Stimulated activated CD4-positive, alpha-beta T cell treated with anti-CD3 and anti-CD28 coated beads, Interleukin-4, amount 100 ng/mL, for 48 hours (primary cell): ENCODE results near the gene PLEKHA6.

Experiments used
- DNase-seq, 2 donors: peaks; one replicate each; pipeline ENCODE4 v3.0.0-alpha.2; 2020; ENCODE audit warnings: low read depth in 2 of 2

PLEKHA6 gene, protein sequence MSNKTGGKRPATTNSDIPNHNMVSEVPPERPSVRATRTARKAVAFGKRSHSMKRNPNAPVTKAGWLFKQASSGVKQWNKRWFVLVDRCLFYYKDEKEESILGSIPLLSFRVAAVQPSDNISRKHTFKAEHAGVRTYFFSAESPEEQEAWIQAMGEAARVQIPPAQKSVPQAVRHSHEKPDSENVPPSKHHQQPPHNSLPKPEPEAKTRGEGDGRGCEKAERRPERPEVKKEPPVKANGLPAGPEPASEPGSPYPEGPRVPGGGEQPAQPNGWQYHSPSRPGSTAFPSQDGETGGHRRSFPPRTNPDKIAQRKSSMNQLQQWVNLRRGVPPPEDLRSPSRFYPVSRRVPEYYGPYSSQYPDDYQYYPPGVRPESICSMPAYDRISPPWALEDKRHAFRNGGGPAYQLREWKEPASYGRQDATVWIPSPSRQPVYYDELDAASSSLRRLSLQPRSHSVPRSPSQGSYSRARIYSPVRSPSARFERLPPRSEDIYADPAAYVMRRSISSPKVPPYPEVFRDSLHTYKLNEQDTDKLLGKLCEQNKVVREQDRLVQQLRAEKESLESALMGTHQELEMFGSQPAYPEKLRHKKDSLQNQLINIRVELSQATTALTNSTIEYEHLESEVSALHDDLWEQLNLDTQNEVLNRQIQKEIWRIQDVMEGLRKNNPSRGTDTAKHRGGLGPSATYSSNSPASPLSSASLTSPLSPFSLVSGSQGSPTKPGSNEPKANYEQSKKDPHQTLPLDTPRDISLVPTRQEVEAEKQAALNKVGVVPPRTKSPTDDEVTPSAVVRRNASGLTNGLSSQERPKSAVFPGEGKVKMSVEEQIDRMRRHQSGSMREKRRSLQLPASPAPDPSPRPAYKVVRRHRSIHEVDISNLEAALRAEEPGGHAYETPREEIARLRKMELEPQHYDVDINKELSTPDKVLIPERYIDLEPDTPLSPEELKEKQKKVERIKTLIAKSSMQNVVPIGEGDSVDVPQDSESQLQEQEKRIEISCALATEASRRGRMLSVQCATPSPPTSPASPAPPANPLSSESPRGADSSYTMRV

GRCh38 chr1:204359474-204360255 is at the start of gene PLEKHA6:
TSS of gene PLEKHA6 (minus strand) at chr1:204359929. CDS start at chr1:204273727, 86,202 bp downstream.
- no peak for DNase-seq

DNA sequence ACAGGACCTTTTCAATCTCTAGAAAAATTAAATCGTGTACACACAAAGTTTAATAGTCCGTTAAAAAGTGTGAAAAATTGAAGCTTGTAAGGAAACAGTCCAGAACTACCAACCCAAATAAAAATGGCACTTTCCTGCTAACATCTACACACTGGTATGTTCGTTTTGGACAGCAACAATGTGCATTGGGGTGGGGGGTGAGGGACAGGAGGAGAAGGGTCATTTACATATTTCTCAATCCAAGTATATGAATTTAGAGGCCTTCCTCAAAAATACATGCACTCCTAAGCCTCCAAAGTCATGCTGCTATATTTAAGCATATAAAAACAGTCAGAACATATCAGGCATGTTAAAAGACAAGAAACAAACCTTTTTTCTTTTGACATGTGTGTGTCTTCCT is 49.4 kb upstream of the PLEKHA6 start:
- DNase-seq = no peak

DNA sequence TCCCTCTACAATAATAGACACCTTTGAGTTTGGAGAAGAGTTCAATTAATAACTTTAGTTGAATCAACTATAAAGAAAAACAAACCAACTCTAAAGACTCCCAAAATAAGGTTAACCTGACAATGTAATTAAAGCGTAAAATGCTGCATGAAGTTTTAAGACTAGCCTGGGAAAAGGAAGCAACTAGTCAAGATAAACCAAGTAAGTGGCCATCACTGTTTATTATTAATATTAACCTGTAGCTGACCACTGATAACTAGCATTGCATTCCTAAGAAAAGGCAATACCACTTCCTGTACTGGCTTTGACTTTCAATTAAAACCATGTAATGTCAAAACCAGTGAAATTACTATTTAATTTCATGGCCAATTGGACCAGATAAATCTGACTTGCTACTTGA is 48.9 kb upstream of the PLEKHA6 start:
- no peak for DNase-seq

DNA sequence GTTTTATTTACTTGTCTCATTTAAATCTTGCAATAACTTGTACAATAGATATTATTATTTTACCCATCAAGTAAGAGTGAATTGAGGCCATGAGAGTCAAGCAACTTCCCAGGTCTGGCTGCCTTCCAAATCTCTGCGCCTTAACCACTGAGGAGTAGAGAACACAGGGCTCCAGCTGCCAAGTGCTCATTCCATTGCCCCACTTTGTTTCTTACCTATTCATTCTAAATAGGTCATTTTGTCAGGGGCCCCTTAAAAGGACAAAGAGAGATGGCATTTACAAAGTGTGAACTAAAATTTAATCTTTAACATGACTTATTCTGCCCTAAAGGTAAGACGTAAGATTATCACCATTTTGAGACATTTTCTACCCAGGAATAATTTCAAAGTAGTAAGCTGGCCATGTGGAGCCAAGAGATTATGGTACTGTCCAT is 48.4 kb upstream of the PLEKHA6 start:
- no peak for DNase-seq

GRCh38 chr1:204407295-204407971 is 47.7 kb upstream of the PLEKHA6 start:
- DNase-seq = no peak

DNA sequence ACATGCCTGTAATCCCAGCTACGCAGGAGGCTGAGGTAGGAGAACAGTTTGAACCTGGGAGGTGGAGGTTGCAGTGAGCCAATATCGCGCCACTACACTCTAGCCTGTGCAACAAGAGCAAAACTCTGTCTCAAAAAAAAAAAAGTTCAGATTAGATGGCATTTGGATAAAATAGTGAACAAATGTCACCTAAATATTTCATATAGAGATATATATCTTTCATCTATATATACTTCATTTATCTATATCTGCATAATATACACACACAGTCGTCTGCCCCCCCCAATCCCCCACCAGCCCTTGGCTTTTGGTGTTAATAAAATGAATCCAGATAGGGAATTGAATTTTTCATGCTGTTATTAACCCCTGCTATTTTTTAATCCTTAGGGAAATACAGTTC is 46.9 kb upstream of the PLEKHA6 start:
- DNase-seq = no peak

DNA sequence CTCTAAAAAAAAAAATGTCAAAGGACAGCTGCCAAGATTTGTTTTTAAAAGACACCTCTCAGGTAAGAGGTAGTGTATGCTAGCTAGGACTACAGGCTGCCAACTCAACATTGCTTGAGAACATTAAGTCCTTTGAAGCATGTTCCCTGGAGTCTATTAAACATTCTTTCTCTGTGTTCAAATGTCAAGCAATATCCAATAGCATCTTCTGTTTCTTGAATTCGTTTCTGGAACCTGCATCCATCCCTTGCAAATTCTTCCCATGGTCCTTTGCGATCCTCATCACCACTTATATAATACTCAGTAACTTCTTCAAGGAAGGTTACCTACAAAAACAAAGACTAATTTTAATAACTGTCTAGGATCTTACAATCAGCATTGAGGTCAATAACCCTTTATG is 46.3 kb upstream of the PLEKHA6 start:
- no peak for DNase-seq

DNA sequence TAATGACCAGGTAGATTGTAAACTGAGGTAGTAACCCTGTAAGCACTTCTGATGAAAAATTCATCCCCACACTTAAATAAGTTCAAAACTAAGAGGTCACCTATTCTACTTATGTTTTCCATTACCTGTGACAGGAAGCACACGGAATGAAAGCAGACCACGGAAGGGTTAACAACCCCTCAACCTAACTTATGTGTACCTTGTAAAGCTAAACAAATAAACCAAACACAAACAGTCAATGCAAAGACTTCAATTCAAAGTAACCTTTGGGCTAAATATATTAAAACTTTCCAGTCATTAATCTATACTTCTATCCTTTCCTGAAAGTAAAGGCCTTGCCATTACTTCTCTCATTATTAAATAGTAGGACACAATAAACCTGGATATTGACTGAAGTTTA is 44.9 kb upstream of the PLEKHA6 start:
- no peak for DNase-seq

DNA sequence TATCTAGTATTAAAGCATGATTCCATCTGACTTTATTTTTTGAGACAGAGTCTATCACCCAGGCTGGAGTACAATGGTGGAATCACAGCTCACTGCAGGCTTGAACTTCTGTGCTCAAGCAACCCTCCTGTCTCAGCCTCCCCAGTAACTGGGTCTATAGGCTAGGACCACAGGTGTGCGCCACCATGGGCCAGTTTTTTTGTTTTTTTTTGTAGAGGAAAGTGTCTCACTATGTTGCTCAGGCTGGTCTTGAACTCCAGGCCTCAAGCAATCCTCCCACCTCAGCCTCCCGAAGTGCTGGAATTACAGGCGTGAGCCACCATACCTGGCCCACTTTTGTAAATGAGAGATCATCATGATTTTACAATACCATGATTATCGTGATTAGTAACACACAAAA is 42.7 kb upstream of the PLEKHA6 start:
- no peak for DNase-seq

DNA sequence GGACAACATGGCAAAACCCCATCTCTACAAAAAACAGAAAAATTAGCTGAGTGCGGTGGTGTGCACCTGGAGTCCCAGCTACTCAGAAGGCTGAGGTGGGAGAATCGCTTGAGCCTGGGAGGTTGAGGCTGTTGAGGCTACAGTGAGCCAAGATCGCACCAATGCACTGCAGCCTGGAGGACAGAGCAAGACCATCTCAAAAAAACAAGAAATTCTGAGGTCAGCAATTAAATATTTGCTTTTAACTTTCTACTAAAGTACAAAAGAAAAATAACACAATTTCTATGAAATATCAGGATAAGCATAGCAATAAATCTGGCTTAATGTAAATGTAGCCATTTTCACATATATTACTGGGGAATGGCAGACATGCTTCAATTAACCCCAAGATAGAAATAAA is 42.0 kb upstream of the PLEKHA6 start:
- DNase-seq = no peak

DNA sequence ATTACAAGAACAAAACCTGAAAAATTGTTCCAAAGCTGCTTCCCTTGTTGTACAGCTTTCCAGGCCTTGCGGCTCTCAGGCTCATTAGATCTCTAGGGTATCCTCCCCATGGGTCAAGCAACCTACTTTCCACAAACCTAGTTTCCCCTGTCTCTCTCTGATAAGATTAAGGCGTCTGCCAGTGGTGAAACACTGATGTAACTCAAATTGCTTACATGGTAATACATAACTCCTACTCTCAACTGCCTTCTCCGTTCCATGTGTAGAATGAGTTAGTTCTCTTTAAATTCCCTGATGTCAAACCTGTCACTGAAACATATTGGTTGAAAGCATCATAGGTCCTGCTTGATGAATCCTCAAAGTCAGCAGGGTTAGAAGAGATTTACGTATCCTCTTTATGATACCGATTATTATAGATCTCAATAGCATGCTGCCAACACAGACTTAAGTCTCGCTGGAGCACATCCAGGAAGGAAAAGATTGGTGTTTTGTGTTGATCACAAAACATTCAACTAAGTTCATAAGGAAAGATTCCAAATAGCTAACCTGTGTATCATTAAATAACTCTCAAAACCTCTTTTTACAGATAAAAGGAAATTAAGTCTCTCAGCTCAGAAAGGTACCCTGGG is 41.3 kb upstream of the PLEKHA6 start:
- DNase-seq = no peak

DNA sequence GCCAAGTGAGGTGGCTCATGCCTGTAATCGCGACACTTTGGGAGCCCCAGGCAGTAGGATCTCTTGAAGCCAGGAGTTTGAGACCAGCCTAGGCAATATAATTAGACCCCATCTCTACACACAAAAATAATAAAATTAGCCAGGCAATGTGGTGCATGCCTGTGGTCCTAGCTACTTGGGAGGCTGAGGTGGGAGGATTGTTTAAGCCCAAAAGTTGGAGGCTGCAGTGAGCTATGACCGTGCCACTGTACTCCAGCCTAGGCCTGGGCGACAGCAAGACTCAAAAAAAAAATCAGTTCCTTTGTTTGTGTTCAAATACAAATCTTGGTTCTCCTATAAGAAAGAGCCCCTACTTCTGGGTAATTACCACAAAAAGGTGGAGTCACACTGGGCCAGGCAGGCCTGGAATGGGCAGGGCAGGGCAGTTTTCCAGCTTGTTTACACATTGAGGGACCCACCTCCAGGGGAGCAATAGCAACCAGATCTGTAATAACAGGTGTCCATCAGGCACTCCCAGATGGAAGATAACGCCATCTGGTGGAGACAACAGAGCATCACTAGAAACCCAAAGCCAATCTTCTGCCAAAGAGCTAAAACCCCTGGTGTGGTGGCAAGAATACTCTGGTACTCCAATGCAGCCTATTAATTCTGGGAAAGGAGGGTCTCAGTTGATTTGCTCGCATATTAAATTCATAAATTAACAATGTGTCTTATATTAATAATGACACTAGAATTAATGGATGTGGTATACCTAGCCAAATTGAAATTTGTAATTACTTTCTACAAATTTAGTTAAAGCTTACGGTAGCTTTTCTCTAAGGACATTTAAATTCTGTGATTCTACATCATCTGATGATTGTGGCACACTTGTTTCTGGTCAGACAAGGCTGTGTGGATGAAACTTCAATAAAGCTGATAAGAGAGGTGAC is 38.7 kb upstream of the PLEKHA6 start:
- peak in 1 of 2 donors; percentile 45 for DNase-seq

DNA sequence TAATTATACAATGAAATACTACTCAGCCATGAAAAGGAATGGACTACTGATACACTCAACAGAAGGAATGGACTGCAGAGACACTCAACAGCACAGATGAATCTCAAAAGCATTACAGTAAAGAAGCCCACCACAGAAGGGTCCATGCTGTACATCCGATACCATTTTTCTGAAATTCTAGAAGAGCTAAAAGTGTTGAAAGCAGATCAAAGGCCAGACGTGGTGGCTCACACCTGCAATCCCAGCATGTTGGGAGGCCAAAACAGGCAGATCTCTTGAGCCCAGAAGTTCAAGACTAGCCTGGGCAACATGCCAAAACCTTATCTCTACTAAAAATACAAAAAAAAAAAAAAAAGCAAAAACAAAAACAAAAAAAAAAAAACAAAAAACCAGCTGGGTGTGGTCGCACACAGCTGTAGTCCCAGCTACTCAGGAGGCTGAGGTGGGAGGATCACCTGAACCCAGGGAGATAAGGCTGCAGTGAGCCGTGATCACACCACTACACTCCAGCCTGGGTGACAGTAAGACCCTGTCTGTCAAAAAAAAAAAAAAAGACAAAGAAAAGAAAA is 36.4 kb upstream of the PLEKHA6 start:
- DNase-seq = no peak

DNA sequence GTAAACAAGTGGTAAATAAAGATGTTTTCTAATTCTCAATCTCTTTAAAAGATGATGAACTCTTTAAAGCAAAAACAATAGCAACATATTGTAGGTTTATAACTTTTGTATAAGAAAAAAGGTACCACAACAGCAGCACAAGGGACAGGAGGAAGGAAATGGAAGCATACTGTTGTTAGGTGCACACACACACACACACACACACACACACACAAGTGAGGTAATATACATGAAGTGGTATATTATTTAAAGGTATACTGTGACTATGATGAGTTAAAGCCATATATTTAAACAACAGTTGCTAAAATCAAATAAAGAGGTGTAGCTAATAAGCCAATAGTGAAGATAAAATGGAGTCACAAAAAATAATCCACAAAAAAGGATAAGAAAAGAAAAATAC is 31.9 kb upstream of the PLEKHA6 start:
- DNase-seq = no peak

GRCh38 chr1:204390751-204391466 is 31.2 kb upstream of the PLEKHA6 start:
- no peak for DNase-seq

DNA sequence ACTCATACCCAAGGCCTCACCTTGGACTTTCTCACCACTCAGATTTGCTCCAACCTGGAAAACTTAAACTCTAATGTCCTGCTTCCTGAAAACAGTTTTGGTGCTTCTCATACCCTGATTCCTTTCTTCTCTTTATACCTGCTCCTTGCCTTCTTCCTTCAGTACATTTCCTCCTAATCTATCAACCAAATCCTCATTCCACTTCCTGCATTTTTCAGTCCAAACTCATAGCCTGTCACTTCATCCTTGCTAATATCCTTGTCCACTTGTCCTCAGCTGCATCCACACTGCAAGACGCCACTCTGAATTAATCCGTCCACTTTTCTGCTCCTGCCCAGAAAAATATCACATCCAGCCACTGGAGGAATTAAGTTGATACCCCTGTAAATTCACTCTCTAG is 26.0 kb upstream of the PLEKHA6 start:
- DNase-seq = no peak

DNA sequence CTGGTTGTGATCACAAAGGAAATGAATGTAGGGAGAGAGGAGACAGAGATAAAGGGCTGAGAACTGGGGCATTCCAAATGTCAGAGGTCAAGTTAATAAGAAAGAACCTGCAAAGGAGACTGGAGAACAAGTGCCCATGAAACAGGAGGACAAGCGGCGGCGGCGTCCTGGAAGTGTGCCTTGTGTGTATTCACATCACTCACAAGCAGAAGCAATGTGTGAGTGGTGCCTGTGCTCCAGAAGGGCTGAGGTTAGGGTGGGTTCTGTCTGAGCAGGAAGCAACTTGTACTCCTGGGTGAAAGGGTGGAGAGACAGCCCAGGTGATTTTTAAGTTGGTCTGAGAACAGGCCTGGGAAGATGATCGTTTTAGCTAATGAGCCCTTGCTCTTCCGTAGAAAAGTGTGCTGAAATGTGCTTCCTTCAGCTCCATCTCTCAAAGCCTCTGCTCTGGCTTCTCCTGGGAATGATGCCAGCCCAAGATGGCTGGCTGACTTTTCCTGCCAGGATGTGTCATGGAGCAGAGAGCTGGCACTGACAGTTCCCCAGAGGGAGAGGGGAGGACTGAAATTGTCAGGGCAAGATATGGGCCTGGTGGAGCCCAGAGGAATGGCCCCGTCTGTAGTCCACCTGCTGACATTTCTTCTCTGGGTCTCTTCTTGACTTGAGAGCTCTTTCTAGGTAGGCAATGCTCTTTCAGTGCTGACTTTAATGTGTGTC is 25.1 kb upstream of the PLEKHA6 start:
- no peak for DNase-seq
